ENCODE data around the gene HLA-DOB. TPM values are rescaled to one million over a fixed set of nuclear protein-coding genes. Genes with fewer than 3 reads are reported as not detected.
A peak's percentile ranks its signal among the peaks of the same experiment; 100 is the strongest.

The HLA-DOB gene
- total and polyA plus RNA-seq, 12 donors, result 0.28 to 1.6 (median 0.66) TPM; not detected in 4

GRCh38 chr6:32845384-32845884, 28.6 kb upstream of the HLA-DOB start:
- Histone ChIP-seq H3K36me3 (replicated peaks in 1 of 2) (peaks cover 0 to 74% of the 10 kb centered on the region in 2 donors), H3K4me1 (replicated peaks in 1 of 2) (peaks cover 6 to 25% of the 10 kb centered on the region in 2 donors), H3K27me3 (no peaks in the 10 kb centered on the region), H3K27ac (peak overlapping the region in 2 of 5 donors; percentile 95 to 98), H3K4me3 (peak overlapping the region in 1 of 4 donors; percentile 79), H3K9me3 (replicated peaks in 1 of 3) (no peaks in the 10 kb centered on the region)
- WGBS, 4 donors, result 65 to 72% (median 69%) methylated on average over 6 to 10 of the region's 10 CpGs
- intact Hi-C loops (cut with DNase I), result no loop called here
- TF ChIP-seq, protein P1, sequence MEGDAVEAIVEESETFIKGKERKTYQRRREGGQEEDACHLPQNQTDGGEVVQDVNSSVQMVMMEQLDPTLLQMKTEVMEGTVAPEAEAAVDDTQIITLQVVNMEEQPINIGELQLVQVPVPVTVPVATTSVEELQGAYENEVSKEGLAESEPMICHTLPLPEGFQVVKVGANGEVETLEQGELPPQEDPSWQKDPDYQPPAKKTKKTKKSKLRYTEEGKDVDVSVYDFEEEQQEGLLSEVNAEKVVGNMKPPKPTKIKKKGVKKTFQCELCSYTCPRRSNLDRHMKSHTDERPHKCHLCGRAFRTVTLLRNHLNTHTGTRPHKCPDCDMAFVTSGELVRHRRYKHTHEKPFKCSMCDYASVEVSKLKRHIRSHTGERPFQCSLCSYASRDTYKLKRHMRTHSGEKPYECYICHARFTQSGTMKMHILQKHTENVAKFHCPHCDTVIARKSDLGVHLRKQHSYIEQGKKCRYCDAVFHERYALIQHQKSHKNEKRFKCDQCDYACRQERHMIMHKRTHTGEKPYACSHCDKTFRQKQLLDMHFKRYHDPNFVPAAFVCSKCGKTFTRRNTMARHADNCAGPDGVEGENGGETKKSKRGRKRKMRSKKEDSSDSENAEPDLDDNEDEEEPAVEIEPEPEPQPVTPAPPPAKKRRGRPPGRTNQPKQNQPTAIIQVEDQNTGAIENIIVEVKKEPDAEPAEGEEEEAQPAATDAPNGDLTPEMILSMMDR (IDR thresholded peaks at IDR 0.05), result no peak
- no peak for TF ChIP-seq POLR2A (IDR thresholded peaks at IDR 0.05)
- DNase-seq, result peak in 2 of 7 donors; percentile 22 to 33

GRCh38 chr6:32844839-32845383, 28.1 kb upstream of the HLA-DOB start:
- Histone ChIP-seq H3K4me1 (replicated peaks in 1 of 2) (peaks cover 6 to 25% of the 10 kb centered on the region in 2 donors), H3K9me3 (replicated peaks in 1 of 3) (no peaks in the 10 kb centered on the region), H3K27ac (peak overlapping the region; percentile 79 to 98 (median 89)), H3K36me3 (replicated peaks in 1 of 2) (peaks cover 0 to 73% of the 10 kb centered on the region in 2 donors), H3K27me3 (no peaks in the 10 kb centered on the region), H3K4me3 (peak overlapping the region in 3 of 4 donors; percentile 10 to 82 (median 79))
- TF ChIP-seq POLR2A (IDR thresholded peaks at IDR 0.05), result no peak
- TF ChIP-seq, protein P1 (IDR thresholded peaks at IDR 0.05), result no peak
- intact Hi-C loops (cut with DNase I), result no loop called here
- 27 to 32% (median 31%) methylated on average over 19 of the region's 19 CpGs for WGBS, 4 donors
- DNase-seq, result no peak

DNA sequence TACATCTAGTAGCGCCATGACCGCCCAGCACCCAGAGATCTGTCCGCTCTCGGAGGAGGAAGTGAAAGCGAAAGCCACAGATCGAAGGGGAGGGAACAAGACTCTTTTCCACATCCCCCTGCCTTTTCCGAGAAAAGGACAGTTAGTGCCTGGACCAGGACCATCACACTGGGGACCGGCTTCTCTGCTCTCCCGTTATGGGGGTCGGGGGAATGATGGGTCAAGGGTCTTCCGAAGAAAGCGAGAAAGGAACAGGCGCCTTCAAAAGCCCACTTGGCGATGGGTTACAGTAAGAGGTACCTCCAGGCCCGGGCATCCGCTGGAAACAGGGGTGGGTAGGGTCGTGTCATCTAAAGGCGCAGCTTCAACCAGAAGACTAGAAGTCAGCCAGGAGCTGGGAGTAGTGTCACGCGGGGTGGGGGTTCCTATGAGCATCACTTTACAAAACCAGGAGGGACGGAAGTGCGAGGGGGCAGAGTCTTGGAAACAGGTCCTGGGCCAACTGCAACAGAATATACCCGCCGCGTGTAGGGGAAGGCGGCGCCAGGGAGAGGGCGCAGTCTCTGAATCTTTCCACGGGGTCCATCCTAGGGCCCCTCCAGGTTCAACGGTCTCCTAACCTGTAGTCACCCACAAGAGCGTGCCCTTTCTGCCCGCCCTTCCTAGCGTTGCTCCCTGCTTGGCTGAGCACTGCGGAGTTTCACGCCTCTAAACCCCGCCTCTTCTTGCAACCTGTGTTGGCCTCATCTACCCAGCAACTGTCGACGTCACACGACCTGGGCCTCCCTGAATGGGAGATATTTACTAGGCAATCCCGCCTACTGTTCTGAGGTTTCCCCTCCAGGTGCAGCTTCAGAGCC, 27.4 kb upstream of the HLA-DOB start, which contains the start of gene PSMB8:
PSMB8 (minus strand) TSS at position 69 of the 860 bp plus-strand sequence; CDS start at position 18, 51 bp downstream.
- Histone ChIP-seq H3K27ac (peak within 1 kb of the TSS; percentile 79 to 98 (median 89)), H3K4me3 (peak within 1 kb of the TSS; percentile 10 to 90 (median 80)), H3K27me3 (no peaks in the 10 kb centered on the region), H3K9me3 (replicated peaks in 1 of 3) (no peaks in the 10 kb centered on the region), H3K36me3 (replicated peaks in 1 of 2) (peaks cover 0 to 68% of the 10 kb centered on the region in 2 donors), H3K4me1 (replicated peaks in 1 of 2) (peaks cover 7 to 25% of the 10 kb centered on the region in 2 donors)
- intact Hi-C loops (cut with DNase I), result no loop called here
- peak; percentile 66 to 78 for TF ChIP-seq POLR2A (IDR thresholded peaks at IDR 0.05)
- TF ChIP-seq, protein P1 (IDR thresholded peaks at IDR 0.05), result peak in 4 of 6 experiments; percentile 13 to 40 (median 34)
- WGBS, 4 donors, result 0 to 1% (median 0%) methylated on average over 29 to 40 of the region's 40 CpGs
- DNase-seq, result peak; percentile 96 to 99 (median 98)

Measured in adrenal gland (tissue), 12 donors.